HG03432 (cell line): Measurements from ENCODE around the gene MTRR.
A peak's percentile ranks its signal among the peaks of the same experiment; 100 is the strongest.

ENCODE experiments used
- ATAC-seq: cut with Tn5 transposase; IDR thresholded peaks from one replicate; pipeline ENCODE4 v1.9.1; 2021; ENCODE audit warnings: mild to moderate bottlenecking, moderate library complexity; ENCODE audit not compliant: unreplicated experiment

The MTRR gene

GRCh38 chr5:7856855-7857254 lies 12.1 kb upstream of the MTRR start:
- no peak for ATAC-seq

- no peak for ATAC-seq
These were observed 11.6 kb upstream of the MTRR start for GRCh38 chr5:7857361-7857760.

GRCh38 chr5:7857926-7858632 lies 10.9 kb upstream of the MTRR start:
- no peak for ATAC-seq

- no peak for ATAC-seq
These were observed 2.8 kb upstream of the MTRR start for GRCh38 chr5:7866196-7866595.

GRCh38 chr5:7867260-7867659 lies 1.7 kb upstream of the MTRR start:
- no peak for ATAC-seq

- ATAC-seq: no peak
These were observed 548 bp upstream of the MTRR start for GRCh38 chr5:7868427-7868772.

GRCh38 chr5:7869474-7870136 lies 657 bp downstream of the MTRR start:
- peak; percentile 36 for ATAC-seq

- peak; percentile 13 for ATAC-seq
These were observed 2.7 kb downstream of the MTRR start for GRCh38 chr5:7871653-7872052.

- ATAC-seq: no peak
These were observed 3.7 kb downstream of the MTRR start for GRCh38 chr5:7872517-7873130.

- no peak for ATAC-seq
These were observed 4.3 kb downstream of the MTRR start for GRCh38 chr5:7873216-7873615.

DNA sequence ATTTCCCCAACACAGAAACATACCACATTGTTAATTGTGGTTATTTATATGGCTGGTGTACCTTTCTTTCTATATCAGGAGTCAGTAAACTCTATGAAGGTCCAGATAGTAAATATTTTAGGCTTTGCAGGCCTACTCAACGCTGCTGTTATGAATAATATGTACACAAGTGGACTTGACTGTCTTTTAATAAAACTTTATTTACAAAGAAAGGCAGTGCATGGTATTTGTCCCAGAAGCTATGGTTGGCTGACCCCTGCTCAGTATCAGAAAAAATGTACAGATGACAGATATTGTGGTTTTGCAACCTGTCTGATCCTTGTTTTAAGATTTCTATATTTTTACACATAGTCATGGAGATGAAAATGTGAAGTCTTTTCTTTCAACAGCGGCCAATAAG lies 5.7 kb downstream of the MTRR start:
- no peak for ATAC-seq

DNA sequence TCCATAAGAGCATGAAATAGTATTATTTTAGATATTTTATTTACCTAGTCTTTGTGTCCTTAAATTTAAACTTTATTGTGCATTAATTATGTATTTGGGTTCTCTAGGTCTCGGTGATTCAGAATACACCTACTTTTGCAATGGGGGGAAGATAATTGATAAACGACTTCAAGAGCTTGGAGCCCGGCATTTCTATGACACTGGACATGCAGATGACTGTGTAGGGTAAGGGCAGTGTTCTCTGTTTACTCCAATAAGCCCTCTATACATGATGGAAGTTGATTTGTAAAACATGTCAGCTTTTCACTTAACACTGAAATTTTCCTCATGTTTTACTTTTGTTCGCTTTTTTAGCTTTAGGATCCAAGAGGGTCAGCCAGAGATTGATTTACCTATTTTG lies 6.2 kb downstream of the MTRR start:
- ATAC-seq: no peak

GRCh38 chr5:7876867-7877266 lies 7.9 kb downstream of the MTRR start:
- peak; percentile 40 for ATAC-seq

- no peak for ATAC-seq
These were observed 8.9 kb downstream of the MTRR start for GRCh38 chr5:7877851-7878250.

GRCh38 chr5:7878381-7878873 lies 9.5 kb downstream of the MTRR start:
- peak; percentile 99 for ATAC-seq

DNA sequence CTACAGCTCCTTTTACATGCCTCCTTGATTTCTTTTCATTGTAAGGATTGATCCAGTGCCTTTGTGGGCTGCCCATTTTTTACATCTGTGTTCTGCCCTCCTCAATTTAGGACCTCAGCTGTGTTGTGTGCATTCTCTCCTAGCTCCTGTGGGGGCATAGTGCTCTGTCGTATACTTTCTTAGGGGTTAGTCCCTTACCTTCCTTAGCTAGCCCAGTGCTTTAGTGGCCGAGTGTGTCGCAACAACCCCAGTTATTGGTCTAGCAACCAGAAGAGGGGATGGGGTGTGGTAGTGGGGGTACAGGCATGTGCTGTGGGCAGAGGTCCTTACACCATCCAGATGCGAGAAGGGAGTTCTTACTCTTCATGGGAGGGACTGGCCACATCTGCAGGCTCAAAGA lies 12.1 kb downstream of the MTRR start:
- ATAC-seq: no peak

- ATAC-seq: no peak
These were observed 12.9 kb downstream of the MTRR start for GRCh38 chr5:7881816-7882215.

DNA sequence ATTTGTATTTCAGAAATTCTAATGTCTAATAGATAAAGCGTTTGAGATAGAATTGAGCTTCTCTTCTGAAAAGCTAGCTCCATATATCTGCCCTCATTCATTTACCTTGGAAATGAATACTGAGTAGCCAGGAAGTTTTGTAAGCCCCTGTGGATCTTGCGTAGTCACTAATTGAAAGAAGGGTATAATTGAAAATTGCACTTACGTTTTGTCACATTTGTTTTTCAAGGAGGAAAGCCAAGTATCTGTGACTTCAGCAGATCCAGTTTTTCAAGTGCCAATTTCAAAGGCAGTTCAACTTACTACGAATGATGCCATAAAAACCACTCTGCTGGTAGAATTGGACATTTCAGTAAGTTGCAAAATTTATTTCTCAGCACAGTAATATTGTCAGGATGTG lies 14.0 kb downstream of the MTRR start:
- no peak for ATAC-seq

DNA sequence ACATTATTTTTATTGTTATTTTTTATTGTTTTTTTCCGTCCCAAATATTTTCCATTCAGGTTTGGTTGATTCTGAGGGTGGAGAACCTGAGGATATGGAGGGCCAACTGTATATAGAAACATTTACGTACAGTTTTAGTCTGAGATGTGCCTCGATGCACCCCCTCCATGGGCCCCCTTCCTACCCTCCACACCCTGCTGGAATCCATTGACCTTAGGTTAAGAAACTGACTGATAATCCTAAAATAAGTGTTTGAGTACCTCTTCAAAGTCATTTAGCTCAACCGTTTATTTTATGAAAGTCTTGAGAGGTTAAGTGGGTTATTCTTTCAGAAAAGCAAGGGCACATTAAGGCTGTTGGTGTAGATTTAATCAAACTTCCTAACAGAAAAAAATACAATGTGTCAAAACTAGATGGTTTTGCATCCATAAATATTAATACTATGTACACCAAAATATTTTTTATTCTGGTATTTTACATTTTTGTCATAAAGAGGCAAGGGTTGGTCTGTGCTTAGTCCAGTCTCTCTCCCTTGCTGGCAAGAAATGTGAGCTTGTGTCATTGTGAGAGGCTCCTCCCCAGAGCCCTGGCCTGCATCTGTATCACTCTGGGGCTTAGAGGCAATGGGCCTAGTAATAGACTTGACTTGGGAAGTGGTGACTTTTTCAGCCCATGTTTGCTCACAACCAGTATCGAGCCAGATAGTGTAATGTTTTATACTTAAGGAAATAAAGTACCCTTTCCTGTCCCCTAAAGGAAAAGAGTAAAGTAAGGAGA lies 15.7 kb downstream of the MTRR start:
- no peak for ATAC-seq

- peak; percentile 64 for ATAC-seq
These were observed 18.0 kb downstream of the MTRR start for GRCh38 chr5:7886849-7887475.

DNA sequence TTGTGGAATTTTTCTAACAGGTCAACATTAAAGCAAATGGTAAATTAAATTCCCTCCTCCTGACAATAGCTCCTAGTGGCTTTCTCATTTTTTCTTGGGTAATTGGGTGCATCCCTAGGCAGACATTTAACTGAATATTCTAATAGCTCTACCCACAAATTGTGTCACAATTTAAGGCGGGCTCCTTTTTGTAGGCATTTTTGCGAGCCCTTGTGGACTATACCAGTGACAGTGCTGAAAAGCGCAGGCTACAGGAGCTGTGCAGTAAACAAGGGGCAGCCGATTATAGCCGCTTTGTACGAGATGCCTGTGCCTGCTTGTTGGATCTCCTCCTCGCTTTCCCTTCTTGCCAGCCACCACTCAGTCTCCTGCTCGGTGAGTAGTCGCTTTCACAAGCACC lies 20.0 kb downstream of the MTRR start:
- no peak for ATAC-seq
